ENCODE results near the gene GRID2.
"Not testable (repeated sequence)": the region's sequence is repeated elsewhere in the genome, so short reads cannot be mapped to it uniquely, and the experiment has no call there.

The GRID2 gene

GRCh38 chr4:92303621-92304027 lies at the start of gene GRID2:
GRID2 (plus strand) TSS chr4:92303966.
- in situ Hi-C loops (cut with HindIII; ENCODE audit: low sequenced_read_pairs) = no loop called here

DNA sequence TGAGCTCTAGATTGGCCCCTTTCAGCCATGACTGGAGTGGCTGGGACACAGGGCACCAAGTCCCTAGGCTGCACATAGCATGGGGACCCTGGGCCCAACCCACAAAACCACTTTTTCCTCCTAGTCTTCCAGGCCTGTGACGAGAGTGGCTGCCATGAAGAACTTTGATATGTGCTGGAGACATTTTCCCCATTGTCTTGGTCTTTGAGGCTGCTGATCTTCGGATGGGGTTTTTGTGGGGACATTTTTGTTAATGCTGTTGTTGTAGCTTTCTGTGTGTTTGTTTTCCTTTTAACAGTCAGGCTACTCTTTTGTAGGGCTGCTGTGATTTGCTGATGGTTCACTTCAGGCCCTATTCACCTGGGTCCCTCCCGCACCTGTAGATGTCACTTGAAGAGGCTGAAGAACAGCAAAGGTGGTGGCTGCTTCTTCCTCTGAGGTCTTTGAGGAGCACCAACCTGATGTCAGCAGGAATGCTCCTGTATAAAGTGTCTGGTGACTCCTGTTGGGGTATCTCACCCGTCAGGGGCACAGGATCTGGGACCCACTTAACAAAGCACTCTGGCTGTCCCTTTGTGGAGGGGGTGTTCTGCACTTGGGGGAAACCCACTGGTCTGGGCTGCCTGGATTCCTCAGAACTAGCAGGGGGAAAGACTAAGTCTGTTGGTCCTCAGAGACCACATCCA lies 49.6 kb upstream of the GRID2 start:
- in situ Hi-C loops (cut with HindIII; ENCODE audit: low sequenced_read_pairs) = no loop called here

GRCh38 chr4:92254767-92255442 lies 48.9 kb upstream of the GRID2 start:
- in situ Hi-C loops (cut with HindIII; ENCODE audit: low sequenced_read_pairs) = no loop called here

DNA sequence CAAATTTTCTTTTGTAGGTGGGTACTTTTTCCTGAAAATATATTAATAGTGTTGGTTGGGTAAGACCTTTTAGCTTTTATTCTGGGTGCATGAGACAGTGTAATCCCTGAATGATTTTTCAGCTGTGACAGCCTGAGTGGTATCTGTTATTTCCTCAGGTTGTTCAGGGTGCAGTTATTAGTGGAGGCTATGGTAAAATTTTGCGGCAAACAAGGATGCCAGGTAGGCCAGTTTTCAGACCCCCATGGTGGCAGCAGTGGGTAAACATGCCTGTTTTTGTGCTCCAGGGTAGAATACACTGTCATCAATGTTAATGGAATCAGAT lies 47.9 kb upstream of the GRID2 start:
- in situ Hi-C loops (cut with HindIII; ENCODE audit: low sequenced_read_pairs) = no loop called here

GRCh38 chr4:92257931-92258857 lies 45.6 kb upstream of the GRID2 start:
- in situ Hi-C loops (cut with HindIII; ENCODE audit: low sequenced_read_pairs) = no loop called here

DNA sequence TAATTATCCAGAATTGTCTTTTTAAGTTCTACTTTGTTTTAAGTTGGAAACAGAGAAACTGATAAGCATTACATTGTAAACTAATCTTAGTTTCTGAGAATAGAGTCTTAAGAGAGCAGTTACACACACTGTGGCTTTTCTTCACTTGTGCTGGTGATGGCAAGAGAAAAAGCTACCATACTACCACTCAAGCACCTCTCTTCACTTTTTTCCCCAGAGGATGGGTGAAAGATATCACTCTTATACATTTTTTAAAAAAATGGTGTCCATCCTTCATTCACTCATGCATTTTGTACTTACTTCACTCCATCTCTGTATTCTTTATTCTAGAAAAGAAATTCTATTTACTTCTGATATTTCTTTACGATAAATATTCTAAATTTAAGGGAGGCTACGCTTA lies 42.5 kb upstream of the GRID2 start:
- in situ Hi-C loops (cut with HindIII; ENCODE audit: low sequenced_read_pairs) = no loop called here

DNA sequence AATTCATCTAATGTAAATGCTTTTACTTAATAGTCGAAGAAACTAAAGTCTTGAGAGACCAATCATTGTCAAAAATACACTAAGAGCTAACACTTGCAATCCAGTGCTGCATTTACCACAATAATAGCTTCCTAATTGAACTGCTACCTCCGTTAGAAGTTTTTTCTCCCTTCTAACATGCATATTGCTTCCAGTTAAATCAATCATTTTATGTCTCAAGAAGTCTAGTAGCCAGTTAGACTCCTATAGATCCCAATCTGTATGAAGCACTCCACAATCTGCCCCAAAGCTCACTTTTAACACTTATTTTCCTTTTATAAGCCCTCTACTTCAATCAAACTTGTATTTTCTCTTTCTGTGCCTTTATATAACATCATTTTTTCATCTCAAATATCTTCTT lies 41.4 kb upstream of the GRID2 start:
- in situ Hi-C loops (cut with HindIII; ENCODE audit: low sequenced_read_pairs) = no loop called here

- in situ Hi-C loops (cut with HindIII; ENCODE audit: low sequenced_read_pairs) = no loop called here
These were observed 40.8 kb upstream of the GRID2 start for GRCh38 chr4:92263010-92263409.

GRCh38 chr4:92263575-92263974 lies 40.2 kb upstream of the GRID2 start:
- in situ Hi-C loops (cut with HindIII; ENCODE audit: low sequenced_read_pairs) = no loop called here

DNA sequence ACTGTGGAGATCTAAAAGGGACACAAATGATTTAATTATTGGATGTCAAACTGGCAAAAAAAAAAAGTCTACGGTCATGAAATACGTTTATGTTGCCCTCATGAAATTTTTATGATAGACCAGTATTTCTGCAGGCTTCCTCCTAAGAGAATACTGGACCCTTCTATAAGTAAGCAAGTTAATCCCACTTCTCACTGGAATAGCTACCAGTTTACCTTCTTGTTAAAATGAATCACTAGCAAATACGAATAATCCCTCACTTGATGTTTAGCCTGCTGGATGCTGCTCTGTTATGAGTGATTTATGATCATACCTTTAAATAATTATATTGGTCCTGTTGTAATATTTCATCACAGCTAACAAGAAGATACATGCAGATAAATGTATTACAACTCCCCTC lies 39.6 kb upstream of the GRID2 start:
- in situ Hi-C loops (cut with HindIII; ENCODE audit: low sequenced_read_pairs) = no loop called here

DNA sequence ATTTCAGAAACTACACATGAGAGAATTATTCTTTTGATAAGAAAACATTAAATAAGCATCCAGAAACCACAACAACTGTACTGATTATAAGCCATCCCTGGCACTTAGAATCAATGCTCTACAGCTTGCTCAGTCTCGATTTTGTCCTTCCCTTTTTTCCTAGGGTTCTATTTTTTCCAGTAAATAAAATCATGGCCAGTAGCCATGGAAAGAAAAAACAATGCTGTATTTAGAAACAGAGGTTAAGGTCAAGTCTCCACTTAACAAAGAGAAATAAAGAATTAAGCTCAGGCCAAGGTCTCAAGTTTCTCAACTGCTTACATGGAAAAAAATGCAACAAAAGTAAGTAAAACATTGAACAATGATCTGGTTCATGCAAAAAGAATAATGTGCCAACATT lies 38.7 kb upstream of the GRID2 start:
- in situ Hi-C loops (cut with HindIII; ENCODE audit: low sequenced_read_pairs) = no loop called here

GRCh38 chr4:92265798-92266197 lies 38.0 kb upstream of the GRID2 start:
- in situ Hi-C loops (cut with HindIII; ENCODE audit: low sequenced_read_pairs) = no loop called here

GRCh38 chr4:92266521-92266920 lies 37.2 kb upstream of the GRID2 start:
- in situ Hi-C loops (cut with HindIII; ENCODE audit: low sequenced_read_pairs) = no loop called here

DNA sequence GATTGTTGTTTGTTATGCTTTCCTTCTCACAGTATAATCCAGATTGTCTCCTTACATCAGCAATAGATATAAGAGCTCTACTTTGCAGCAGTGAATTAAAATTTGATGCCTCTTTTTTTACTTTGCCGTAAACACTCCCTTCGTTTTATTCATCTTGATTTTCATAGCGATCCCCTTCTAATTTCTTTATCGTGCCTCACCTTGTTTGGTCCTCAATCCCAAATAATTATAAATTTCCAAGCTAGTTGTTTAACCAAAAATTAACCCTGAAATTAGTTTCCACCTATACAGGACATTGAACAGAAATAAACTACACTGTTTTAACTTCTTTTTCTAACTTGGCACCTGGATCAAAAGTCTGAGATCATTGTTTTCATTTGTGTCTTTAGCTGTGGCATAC lies 35.1 kb upstream of the GRID2 start:
- in situ Hi-C loops (cut with HindIII; ENCODE audit: low sequenced_read_pairs) = no loop called here

- in situ Hi-C loops (cut with HindIII; ENCODE audit: low sequenced_read_pairs) = no loop called here
These were observed 32.9 kb upstream of the GRID2 start for GRCh38 chr4:92270908-92271307.

GRCh38 chr4:92271551-92271950 lies 32.2 kb upstream of the GRID2 start:
- in situ Hi-C loops (cut with HindIII; ENCODE audit: low sequenced_read_pairs) = not testable (repeated sequence)

DNA sequence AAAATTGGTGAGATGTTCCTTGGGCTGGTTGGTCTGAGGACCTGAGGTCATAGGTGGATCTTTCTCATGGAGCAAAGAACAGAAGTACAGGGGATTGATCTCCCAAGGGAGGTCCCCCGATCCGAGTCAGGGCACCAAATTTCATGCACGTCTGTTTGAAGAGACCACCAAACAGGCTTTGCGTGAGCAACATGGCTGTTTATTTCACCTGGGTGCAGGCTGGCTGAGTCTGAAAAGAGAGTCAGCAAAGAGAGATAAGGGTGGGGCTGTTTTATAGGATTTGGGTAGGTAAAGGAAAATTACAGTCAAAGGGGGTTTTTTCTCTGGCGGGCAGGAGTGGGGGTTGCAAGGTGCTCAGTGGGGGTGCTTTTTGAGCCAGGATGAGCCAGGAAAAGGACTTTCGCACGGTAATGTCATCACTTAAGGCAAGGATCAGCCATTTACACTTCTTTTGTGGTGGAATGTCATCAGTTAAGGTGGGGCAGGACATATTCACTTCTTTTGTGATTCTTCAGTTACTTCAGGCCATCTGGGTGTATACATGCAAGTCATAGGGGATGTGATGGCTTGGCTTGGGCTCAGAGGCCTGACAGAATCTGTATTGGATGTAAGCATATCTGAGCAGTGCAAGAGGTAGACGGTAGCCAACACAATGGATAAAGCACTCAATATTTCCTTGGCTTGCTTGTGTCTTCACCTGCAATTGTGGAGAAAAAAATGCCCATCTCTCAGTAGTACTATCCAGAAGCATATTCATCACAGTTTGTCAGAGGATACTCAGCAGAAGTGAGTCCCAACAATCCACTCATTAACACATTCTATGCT lies 26.5 kb upstream of the GRID2 start:
- in situ Hi-C loops (cut with HindIII; ENCODE audit: low sequenced_read_pairs) = not testable (repeated sequence)

- in situ Hi-C loops (cut with HindIII; ENCODE audit: low sequenced_read_pairs) = no loop called here
These were observed 24.5 kb upstream of the GRID2 start for GRCh38 chr4:92279296-92279695.

DNA sequence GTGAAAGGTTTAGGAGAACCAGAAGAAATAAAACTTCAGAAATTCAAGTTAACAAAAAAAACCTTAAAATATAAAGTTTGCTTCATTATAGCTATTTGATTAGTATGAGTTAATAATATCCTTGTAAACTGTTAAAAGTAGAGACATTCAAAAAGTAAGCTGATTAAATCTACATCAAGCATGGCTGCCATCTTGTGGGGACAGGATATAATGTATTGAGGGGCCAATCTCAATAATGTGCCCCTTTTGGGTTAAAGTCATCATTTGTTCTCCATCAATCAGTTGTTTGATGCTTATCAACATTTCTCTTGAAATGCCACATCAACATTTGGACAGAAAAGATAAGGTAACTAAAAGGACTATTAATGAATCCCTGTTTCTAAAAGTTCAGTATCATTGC lies 4.6 kb upstream of the GRID2 start:
- in situ Hi-C loops (cut with HindIII; ENCODE audit: low sequenced_read_pairs) = no loop called here

GRCh38 chr4:92304121-92304520 lies 355 bp downstream of the GRID2 start:
- in situ Hi-C loops (cut with HindIII; ENCODE audit: low sequenced_read_pairs) = no loop called here

DNA sequence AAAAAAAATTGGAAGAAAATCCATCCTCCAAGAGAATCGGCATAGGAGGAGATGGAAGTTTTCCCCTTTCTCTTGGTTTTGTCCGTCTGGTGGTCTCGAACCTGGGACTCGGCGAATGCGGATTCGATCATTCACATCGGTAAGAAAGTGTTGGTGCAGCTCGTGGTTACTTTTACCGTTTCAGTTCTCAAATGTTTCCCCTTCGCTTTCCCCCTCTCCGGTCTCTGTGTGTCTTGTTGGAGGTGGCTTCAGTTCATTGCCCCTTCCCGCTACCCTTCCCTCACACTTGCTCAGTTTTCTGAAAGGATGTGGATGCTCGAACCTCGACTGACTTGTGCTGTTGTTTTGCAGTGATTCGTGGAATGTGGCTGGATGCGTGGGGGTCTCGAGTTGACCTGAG lies 840 bp downstream of the GRID2 start:
- in situ Hi-C loops (cut with HindIII; ENCODE audit: low sequenced_read_pairs) = no loop called here
